ENCODE measurements around the gene PLCH1. TPM values are rescaled to one million over a fixed set of nuclear protein-coding genes. Genes with fewer than 3 reads are reported as not detected.

PLCH1 gene
- total RNA-seq, 1 experiment from 2014 or later = 12.8 TPM

DNA sequence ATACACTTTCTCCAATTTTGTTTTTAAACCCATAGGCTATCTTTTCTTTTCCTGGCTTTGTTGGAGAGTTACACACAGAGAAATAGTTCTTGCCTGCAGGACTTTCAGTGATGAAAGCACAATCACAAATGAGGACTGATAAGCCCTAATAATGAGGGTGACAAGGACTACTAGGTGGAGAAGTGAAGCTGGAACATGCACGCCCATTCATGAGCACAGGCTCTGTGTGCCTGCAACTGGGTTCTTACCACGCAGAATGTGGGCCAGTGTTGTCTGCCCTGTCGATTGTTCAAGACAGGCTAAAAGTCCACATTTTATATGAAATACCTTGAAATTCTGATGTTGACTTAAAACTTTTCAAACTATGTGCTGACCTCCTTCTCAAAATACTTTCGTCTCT lies 289.1 kb downstream of the PLCH1 start:
- DNase-seq (ENCODE audit: low spot score) = no peak
- in situ Hi-C loops (cut with HindIII; ENCODE audit: low sequenced_read_pairs) = no loop called here

DNA sequence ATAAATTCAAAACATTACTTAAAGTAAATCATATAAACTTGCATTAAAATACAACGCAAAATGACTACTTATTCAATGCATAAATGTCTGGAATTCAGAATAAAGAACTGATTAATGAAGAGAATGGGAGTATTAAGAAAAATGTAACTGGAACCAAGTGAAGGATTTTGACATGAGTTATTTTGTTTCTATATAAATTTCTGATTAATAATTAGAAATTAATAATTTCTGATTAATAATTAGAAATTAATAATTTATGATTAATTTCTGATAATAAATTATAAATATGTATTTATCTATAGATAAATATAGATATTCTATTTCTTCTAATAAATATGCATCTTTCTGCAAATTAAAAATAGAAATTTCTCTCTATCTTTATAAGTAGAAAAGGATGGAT lies 291.4 kb downstream of the PLCH1 start:
- no peak for DNase-seq (ENCODE audit: low spot score)
- in situ Hi-C loops (cut with HindIII; ENCODE audit: low sequenced_read_pairs) = no loop called here

DNA sequence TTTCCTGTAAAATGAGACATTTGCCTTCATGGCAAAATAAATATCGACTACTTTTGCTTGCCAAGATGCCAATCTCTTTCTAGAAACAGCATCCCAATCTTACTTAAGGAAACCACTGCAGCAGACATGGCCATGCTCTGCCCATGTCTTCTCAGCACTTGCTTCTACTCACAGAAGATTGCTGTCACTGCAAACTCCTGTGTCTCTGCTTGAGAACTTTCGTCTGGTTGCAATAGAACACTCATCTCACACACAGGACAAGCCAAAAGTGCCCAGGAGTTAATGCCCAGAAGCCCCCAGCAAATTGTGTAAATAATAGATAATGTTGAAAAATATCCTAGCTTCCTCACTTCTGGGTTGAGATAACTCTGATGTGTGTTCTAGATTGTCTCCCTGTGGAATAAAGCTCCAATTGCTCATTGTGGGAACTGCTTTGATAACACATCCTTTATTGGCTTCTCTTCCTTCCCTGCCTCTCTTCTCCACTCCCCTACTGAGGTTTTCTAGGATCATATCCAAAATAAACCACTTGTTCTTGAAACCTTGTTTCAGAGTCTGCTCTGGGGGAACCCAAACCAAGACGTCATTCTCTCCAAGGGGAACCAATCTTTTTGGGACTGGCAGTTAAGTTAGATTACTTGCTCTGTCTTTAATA lies 295.1 kb downstream of the PLCH1 start:
- in situ Hi-C loops (cut with HindIII; ENCODE audit: low sequenced_read_pairs) = no loop called here
- DNase-seq (ENCODE audit: low spot score) = no peak

DNA sequence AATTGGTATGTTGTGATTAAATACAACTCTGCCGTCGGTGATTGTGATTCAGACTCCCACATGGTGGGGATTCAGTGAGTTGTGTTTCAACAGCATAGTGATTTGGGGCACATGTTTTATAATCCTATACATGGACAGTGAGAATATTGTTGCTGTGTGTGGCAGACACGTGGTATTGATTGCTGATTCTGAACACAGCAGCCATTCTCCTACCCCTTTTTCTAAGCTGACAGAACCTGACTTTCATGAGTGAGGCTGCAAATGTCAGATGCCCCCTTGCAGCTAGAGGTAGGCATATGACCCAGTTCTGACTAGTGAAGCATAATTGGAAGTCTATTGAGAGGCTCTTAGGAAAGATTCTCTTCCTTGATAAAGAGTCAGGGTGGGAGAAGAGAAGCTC lies 296.3 kb downstream of the PLCH1 start:
- no peak for DNase-seq (ENCODE audit: low spot score)
- in situ Hi-C loops (cut with HindIII; ENCODE audit: low sequenced_read_pairs) = no loop called here

DNA sequence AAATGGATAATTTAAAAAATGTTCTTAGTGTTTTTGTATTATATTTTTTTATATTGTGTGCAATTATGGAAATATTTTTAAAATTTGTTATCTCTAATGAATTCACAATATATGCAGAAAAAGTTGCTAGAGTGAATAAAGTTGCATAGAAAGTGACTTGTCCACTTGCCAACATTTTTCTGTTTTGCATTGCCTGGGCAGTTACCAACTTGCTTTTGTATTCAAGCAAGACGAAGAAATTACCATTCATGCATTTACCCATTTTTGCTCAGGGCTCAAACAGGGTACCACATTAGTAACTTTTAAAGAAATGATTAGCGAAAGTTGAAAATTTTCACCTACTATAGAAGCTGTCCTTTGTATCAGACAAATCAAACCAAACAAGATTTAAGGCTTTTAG lies 298.5 kb downstream of the PLCH1 start:
- DNase-seq (ENCODE audit: low spot score) = no peak
- in situ Hi-C loops (cut with HindIII; ENCODE audit: low sequenced_read_pairs) = no loop called here

DNA sequence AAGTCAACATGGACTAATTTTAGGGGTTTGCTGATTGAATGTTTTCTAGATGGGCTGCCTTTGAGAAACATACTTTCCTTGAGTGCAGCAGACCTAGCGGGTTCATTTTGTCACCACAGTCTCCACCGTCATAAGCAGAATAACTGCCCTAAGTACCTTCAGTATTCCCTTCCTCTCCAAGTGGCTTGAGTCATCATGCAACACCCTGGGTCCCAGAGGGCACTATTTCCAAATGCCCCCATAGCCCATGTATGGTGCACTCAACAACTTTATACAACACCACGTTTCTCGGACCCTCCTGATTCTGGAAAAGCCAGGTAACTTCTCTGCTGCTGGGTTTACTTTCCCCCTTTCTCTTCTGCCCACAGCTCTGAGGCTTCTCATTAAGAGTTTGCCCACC lies 300.1 kb downstream of the PLCH1 start:
- in situ Hi-C loops (cut with HindIII; ENCODE audit: low sequenced_read_pairs) = no loop called here
- DNase-seq (ENCODE audit: low spot score) = no peak

DNA sequence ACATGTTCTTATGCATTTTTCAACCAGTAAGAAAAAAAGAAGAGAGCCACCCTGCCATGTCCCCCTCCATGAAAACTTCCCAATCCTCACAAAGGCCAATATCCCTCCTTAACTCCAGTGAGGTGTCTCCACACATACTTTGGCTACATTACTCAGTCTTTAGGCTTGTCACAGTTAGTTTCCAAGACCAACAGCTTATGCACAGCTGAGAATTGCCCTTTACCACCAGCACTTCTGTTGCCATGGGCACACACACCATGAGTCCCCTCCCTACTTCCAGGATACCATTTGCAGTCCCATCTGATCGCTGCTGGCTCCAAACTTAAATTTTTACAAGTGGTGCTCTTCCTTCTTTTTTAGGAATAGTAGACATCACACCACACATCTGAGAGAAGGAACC lies 301.1 kb downstream of the PLCH1 start:
- no peak for DNase-seq (ENCODE audit: low spot score)
- in situ Hi-C loops (cut with HindIII; ENCODE audit: low sequenced_read_pairs) = no loop called here

DNA sequence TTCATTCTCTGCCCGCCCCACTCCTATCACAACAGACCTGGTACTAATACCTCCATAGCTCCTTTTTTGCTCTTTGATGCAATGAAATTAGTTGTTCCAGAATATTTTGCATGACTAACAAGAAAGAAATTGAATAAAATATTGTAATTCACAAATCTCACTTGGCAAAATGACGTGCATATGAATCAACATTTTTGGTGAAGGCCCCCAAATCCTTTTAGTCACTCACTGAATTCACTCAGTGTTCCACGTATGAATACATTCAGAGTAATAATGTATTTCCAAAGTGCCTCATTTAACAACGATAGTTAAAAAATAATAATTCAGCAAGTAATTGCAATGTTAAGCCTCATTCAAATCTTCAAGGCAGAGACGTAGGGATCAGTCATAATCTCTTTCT lies 302.8 kb downstream of the PLCH1 start:
- in situ Hi-C loops (cut with HindIII; ENCODE audit: low sequenced_read_pairs) = no loop called here
- no peak for DNase-seq (ENCODE audit: low spot score)

DNA sequence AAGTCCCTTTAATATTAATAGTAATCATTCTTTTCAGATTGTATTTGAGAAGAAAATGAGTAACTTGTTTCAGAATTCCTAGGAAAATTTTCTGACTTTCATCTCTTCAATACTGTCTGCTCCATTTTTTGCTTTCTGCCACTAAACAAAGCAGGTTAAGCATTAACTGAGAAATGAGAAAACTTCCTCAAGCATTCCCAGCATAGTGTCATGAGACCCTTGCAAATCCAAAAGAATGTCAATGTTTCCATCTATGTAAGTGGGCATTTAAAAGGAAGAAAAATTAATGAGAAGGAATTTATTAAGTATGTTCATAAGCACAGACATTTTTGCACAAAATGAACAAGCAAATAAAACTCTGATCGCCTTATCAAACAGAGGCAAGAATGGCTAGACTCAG lies 303.4 kb downstream of the PLCH1 start:
- DNase-seq (ENCODE audit: low spot score) = no peak
- in situ Hi-C loops (cut with HindIII; ENCODE audit: low sequenced_read_pairs) = no loop called here

DNA sequence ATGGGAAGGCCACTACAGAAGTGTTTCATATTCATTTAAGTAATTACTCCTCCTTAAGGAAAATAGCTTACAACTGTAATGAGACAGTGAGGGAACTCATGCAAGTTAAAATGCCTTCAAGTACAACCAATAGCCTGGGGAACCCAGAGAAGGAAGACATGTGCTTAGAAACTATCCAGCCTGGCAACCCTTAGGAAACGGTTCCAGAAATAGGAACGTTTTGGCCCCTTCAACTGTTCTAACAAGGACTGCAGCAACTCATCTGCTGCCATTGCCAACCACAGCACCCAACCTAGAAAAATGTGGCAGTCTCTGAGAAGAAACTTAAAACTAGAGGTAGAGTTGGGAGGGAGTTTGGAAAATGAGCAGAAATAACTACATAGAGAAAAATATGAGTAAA lies 303.8 kb downstream of the PLCH1 start:
- DNase-seq (ENCODE audit: low spot score) = peak; percentile 9
- in situ Hi-C loops (cut with HindIII; ENCODE audit: low sequenced_read_pairs) = no loop called here

DNA sequence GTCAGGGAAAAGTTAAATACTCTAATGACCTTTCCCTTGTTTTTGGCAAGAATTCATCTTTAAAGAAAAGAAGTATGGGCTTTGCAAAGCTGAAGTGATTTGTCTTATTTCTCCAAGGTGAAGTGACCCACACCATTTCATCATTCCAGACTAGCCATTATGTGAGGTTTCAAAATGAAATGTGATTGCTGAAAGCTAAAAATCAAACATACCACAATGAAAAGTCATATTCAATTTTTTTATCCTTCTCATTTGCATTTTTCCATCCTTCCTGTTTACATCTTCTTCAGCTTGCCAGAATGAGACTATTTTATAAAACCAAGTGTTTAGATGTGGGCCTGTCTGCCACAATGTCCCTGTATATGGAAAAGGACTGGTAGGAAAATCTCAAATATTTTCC lies 309.1 kb downstream of the PLCH1 start:
- in situ Hi-C loops (cut with HindIII; ENCODE audit: low sequenced_read_pairs) = no loop called here
- DNase-seq (ENCODE audit: low spot score) = no peak

DNA sequence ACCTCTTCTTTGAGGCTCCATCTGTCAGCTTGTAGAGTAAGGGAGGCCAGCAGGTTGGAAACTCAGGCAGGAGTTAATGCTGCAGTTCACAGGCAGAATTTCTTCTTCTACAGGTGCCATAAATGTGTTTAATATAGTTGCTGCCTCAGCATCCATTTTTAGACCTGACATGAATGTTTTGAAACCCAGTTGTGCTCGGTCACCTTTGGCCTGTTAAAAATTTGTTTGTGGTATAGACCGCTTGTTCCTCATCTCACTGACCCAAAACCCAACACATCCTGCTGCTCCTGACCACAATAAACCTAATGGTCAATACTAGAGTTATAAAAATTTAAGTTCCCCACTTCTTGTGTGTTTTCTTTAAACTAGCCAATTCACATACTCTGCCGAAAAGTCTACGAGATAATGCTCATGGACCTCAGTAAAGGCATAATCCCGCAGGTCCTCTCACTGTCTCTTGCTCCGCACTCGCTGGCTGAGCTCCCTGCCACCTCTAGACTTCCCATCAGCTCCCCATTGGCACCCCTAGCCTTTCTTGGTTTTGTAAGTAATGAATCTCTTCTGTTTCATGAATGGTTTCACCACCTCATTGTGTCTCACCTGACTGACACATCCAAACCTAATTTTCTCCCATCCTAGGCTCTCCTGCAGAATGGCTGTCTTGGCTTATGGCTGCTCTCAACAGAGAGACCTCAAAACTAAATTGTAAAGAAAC lies 312.9 kb downstream of the PLCH1 start:
- in situ Hi-C loops (cut with HindIII; ENCODE audit: low sequenced_read_pairs) = no loop called here
- no peak for DNase-seq (ENCODE audit: low spot score)

DNA sequence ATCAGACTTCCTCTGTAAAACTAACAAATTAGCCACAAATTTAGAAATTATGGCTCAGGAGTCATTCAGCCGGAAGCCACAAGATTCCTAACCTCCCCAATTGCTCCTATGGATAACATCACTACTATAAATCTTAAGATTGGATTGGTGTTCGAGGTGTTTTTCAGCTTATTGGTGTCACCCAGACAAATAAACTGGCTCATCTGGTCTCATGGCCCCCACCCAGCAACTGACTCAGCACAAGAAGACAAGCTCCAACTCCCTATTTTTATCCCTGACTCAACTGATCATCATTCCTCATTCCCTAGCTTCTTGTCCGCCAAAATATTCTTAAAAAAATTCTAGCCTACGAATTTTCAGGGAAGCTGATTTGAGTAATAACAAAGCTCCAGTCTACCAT lies 316.3 kb downstream of the PLCH1 start:
- in situ Hi-C loops (cut with HindIII; ENCODE audit: low sequenced_read_pairs) = no loop called here

DNA sequence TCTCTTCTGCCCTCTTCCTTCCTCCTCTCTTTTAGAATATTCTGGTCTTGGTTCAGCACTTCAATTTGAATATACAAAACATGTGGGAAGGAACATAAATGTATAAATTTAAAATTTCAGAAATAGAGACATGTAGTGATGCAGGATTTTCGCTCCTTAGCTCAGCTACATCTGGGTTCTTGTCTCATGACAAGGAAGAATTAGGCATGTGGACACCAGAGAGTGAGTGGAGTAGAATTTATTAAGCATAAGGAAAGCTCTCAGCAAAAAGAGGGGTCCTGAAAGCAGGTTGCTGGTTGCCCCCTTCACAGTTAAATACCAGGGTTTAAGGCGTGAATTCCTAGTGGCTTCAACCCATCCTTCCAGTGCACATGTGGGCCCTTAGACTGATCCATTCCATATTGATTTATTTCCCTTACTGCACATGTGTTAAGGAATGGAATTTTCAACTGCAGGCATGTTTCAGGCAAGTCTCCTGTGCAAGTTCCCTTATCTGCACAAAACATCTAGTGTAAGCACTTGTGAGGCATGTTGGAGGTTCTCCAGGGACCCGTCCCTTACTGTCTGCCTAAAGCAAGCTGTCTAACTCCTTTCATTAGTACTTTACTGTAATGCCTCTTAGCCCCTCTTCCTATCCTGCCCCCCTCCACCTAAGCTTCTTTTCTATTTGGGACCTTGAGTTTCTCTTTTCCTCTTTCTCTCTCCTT lies 318.2 kb downstream of the PLCH1 start:
- no peak for DNase-seq (ENCODE audit: low spot score)
- in situ Hi-C loops (cut with HindIII; ENCODE audit: low sequenced_read_pairs) = no loop called here

More for the DNA sequence above, 316.3 kb downstream of the PLCH1 start:
- no peak for DNase-seq (ENCODE audit: low spot score)

DNA sequence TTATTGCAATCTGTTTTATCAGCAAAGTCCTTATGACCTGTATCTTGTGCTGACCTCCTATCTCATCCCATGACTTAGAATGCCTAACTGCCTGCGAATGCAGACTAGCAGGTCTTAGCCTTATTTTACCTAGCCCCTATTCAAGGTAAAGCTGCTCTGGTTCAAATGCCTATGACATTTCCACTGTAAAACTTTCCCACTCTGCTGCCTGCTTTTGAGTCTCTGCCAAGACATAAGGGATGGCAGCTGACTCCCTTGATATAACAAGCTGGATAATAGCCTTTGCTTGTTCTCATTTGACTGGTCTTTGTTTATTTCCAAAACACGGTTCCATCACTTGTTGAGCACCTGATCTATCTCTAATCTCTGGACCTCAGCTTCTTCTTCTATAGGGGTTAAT lies 319.5 kb downstream of the PLCH1 start:
- in situ Hi-C loops (cut with HindIII; ENCODE audit: low sequenced_read_pairs) = no loop called here
- DNase-seq (ENCODE audit: low spot score) = no peak

DNA sequence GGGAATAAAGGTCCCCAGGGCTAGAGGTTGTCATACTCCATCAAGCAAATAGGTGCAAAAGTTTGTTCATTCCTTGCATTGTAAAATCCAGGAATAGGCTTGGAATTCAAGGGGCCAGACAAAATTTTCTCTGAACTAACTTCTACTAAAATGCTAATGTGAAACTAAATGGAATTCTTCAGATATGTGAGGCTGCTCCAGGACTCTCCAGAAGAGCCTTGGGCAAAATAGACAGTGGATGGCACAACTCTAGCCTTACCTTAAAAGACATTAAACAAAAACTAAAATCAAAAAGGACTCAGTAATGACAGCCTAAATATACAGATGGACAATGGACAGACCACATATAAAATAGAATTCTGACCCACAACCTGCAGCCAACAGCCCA lies 320.6 kb downstream of the PLCH1 start:
- DNase-seq (ENCODE audit: low spot score) = no peak
- in situ Hi-C loops (cut with HindIII; ENCODE audit: low sequenced_read_pairs) = no loop called here

DNA sequence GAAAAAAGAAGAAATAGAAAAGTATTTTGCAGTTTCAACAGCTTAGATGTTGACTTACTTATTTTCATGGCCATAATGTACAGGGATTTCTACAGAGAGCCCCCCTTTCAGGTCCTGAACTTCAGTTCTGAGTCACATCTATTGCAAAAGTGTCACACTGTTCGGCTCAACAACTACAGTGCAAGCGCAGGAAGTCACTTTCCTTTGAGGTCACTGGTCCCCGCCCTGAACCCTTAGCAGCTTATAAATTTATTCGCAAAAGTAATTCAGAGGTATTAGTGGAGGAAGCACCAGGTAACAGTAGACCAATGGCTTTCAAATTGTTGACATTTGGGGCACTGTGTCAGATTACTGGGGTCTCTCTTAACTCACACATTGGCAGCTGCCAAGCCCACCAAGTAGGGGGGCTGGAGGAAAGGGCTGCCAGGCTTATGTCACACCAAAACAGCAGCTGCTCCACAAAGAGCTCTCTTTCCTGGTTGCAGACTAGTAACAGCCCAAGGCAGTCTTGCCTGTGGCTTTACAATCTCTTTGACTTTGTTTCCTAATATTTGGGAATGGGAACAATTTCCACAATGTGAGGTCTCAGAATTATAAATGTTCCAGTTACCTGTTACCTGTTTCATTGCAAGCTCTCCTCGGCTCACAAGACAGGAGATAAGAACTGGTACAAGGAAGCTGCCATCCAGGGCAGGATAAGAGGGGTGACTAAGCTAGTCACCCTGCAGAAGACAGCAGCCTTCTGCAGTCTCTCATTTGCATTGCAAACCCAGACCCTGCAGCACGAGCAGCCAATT lies 321.1 kb downstream of the PLCH1 start:
- in situ Hi-C loops (cut with HindIII; ENCODE audit: low sequenced_read_pairs) = no loop called here
- no peak for DNase-seq (ENCODE audit: low spot score)

DNA sequence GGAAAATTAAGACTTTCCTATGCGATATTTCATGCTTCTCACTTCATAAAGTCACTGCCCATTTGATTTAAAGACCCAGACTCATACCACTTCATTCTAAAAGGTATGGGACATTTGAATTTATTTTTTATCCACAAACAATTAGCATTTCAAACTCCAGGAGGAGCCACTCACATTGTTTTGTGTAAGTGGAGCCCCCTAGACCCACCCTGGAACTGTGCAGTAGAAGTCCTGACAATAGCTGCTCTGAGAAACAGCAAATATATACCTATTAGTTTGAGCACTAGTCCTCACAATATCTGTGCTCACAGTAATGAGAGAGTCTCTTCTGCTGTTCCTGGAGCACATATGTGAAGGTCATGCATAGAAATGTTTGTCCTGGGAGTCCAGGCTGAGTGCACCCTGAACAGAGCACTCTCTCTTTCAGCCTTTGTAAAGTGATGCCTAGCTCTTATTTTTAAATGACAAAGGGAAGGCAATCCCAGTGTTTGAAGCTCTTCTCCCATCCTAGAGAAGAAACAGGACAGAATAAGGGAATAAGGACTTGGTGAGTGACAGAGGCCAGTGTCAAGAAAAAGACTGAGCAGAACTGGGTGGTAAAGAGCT lies 323.9 kb downstream of the PLCH1 start:
- DNase-seq (ENCODE audit: low spot score) = peak; percentile 2
- in situ Hi-C loops (cut with HindIII; ENCODE audit: low sequenced_read_pairs) = no loop called here

DNA sequence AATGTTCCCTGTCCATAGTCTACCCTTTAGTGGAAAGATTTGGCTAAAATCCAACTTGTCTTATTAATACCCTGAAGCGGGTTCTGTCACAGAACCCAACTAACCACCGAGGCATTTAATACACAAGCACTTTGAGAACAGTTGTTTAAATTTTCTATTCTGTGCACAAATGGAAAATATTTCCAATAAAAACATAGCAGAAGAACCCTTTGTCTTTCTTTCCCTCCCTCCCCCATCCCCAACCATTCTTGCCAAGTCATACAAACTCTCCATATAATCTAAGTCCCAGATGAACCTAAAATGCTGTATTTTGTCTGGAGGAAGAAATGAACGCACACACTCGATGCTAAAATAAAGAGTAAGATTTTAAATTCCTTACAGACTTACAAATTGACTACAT lies 324.5 kb downstream of the PLCH1 start:
- in situ Hi-C loops (cut with HindIII; ENCODE audit: low sequenced_read_pairs) = no loop called here
- DNase-seq (ENCODE audit: low spot score) = no peak
